ENCODE data around the gene RIC8A.

Gene RIC8A

GRCh38 chr11:203945-204586 lies 3.4 kb upstream of the RIC8A start:
- no peak for DNase-seq (ENCODE audit: low read depth in 2 of 2, low spot score in 1 of 2)

DNA sequence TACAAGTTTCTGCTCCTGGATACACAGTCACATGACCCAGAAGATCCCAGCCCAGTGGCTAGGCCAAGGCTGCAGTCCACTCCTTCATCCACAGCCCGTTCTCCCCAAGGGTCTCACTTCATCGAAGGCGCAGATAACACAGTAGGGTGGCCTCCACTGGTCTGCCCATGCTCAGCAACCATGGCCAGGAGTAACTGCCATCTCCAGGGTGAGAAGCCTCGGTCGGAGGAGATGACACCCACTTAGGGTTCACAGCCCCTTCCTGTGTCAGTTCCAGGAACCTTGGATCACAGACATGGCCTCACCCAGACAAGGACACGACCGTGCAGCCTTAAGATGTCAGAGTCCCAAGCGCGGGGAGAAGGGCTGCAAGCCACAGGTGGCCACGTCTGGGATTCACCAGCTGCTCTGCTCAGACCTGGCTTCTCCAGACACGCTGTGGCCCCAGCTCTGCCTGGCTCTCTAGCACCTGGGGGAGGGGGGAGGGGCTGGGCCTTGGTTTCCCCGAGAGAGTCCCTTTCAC lies 2.9 kb upstream of the RIC8A start:
- DNase-seq (ENCODE audit: low read depth in 2 of 2, low spot score in 1 of 2), result no peak

- DNase-seq (ENCODE audit: low read depth in 2 of 2, low spot score in 1 of 2), result no peak
Measured at GRCh38 chr11:205221-206001, 2.1 kb upstream of the RIC8A start.

- no peak for DNase-seq (ENCODE audit: low read depth in 2 of 2, low spot score in 1 of 2)
Measured at GRCh38 chr11:206002-206384, 1.5 kb upstream of the RIC8A start.

DNA sequence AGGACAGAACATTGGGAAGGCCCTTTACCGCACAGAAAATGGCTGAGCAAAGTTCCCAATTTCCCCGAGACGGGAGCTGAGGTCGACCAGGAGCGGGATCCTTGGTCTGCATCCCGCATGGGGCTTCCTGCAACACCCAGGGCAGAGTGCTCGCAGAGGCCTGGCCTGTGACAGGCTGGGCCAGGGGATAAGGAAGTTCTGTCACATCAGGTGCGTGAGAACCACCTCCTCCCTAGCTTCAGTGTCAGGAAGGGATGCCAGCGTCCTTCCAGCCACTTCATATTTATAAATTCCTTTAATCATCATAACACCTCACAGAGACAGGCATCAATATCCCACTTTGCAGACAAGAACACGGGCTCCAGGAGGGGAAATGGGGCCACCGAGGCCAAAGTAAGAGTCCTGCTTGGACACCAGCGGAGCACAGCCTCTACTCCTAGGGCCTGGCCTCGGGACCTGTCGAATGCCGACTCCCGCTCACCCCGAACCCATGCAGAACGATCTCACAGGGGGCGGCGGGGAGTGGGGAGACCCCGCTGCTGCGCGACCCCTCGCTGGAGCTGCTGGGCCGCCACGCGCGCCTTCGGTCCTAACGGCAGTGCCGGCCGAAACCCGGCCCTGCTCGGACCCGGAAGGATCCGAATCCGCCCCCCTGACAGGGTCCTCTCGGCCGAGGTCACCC lies 841 bp upstream of the RIC8A start:
- DNase-seq (ENCODE audit: low read depth in 2 of 2, low spot score in 1 of 2), result no peak

DNA sequence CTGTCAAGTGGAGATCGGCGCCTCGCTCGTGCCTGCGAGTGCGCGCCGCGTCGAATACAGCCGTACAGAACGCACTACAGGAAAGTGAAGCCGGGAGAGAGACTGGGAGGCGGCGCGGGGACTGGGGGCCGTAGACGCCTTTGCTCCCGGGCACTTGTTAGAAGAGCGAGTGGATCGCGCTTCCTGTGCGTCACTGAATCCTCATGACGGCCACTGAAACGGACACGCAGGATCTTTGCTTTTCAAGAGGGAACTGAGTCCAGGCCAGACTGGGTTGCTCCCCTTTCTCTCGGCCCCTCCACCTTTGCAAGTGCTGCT lies 314 bp downstream of the RIC8A start:
- DNase-seq (ENCODE audit: low read depth in 2 of 2, low spot score in 1 of 2), result no peak

DNA sequence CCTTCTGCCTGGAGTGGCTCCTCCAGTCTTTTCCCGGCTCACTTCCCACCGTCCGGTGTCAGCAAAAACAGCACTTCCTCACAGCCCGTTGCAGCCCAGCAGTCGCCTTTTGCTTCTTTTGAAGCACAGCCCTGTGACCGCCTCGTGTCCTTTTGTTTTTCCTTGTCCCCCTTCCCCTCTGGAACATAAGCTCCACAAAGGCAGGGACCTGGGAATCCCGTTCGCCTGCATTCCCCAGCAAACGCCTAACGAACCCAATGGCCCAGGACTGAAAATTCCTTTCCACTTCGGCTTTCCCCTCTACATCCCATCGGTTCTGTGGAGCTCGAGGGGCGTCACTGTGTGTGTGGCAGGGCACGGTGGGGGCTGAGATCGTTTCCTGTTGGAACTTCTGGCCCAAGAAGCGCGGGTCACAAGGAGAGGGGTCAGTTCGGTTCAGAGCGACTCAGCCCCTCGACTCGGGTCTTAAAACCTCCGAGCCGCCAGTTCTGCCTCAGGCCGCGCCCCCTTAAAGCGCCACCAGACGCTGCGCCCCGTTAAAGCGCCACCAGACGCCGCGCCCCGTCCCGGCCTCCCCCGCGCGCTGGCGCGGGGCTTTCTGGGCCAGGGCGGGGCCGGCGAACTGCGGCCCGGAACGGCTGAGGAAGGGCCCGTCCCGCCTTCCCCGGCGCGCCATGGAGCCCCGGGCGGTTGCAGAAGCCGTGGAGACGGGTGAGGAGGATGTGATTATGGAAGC lies 841 bp downstream of the RIC8A start:
- peak; percentile 45 to 66 for DNase-seq (ENCODE audit: low read depth in 2 of 2, low spot score in 1 of 2)

GRCh38 chr11:208917-209260 lies 1.4 kb downstream of the RIC8A start:
- DNase-seq (ENCODE audit: low read depth in 2 of 2, low spot score in 1 of 2), result peak in 1 of 2 donors; percentile 26

GRCh38 chr11:209275-210121 lies 2.0 kb downstream of the RIC8A start:
- DNase-seq (ENCODE audit: low read depth in 2 of 2, low spot score in 1 of 2), result no peak

DNA sequence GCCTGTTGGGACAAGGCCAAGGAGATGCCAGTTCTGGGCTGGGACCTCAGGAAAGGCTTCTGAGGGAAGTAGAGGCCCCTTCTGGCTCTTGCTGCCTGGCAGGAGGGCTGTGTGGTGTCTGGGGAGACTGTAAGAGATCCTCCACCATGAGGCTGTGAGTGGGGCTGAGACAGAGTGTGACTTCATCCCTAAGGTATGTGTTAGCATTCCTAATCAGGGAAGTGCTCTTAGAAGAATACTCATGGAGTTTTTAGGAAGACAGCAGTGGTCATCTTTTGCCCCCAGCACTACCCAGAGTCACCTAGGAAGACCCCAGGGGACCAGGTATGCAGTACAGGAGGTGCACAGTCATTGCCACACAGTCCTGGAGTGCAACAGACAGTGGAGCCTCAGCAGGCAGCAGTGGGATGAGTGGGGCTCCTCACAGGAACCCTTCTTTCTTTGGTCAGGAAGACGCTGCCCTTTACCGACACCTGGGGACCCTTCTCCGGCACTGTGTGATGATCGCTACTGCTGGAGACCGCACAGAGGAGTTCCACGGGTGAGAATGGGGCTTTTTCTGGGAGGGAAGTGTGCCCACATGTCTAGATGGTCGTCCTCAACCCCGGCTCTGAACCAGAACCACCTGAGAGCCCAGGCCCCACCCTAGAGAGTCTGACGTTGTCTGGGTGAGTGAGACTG lies 2.8 kb downstream of the RIC8A start:
- no peak for DNase-seq (ENCODE audit: low read depth in 2 of 2, low spot score in 1 of 2)

DNA sequence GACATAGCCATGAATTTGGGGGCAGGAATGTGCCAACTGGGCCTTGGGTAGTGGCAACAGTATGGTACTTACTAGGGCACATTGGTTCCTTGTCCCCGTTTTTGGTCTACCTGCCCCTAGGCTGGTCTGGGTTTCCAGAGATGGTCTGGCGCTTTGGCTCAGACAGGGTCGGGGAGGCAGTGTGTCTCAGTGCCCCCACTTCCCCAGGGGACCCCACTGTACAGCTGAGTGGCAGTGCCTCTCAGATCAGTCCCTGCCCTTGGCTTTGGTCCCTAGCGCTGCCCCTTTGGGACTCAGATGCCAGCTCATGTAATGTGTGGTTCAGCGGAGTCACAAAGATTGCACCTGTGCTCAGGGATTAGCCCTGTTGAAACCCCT lies 3.3 kb downstream of the RIC8A start:
- no peak for DNase-seq (ENCODE audit: low read depth in 2 of 2, low spot score in 1 of 2)

- no peak for DNase-seq (ENCODE audit: low read depth in 2 of 2, low spot score in 1 of 2)
Measured at GRCh38 chr11:211295-211694, 3.8 kb downstream of the RIC8A start.

- no peak for DNase-seq (ENCODE audit: low read depth in 2 of 2, low spot score in 1 of 2)
Measured at GRCh38 chr11:211741-212140, 4.2 kb downstream of the RIC8A start.

DNA sequence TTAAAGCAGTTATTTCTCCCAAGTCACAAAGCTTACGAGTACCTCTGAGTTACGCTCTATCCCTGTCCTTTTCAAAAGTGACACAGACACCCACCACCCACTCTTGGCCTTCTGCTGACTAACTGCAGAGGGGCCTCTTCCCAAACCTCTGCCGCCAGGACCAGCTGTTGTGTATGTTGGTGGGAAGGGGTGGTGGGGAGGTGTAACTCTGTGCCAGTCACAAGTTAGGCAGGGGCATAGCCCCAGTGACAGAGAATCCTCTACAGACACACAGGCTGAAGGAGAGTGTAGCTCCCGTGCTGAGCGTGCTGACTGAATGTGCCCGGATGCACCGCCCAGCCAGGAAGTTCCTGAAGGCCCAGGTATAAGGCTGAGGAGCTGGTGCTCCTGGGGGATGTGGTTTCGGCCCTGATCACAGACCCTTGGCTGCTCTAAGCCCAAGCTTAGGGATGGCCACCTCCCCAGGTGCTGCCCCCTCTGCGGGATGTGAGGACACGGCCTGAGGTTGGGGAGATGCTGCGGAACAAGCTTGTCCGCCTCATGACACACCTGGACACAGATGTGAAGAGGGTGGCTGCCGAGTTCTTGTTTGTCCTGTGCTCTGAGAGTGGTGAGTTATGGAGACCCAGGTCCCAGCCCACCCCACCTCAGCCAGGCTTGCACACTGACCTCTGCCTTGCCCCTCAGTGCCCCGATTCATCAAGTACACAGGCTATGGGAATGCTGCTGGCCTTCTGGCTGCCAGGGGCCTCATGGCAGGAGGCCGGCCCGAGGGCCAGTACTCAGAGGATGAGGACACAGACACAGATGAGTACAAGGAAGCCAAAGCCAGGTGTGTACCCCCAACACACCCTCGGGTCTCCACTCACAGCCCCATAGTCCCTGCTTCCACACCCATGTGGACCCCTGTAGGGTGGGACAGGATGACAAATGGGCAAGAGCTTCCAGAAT lies 4.9 kb downstream of the RIC8A start:
- no peak for DNase-seq (ENCODE audit: low read depth in 2 of 2, low spot score in 1 of 2)

GRCh38 chr11:213111-213510 lies 5.6 kb downstream of the RIC8A start:
- no peak for DNase-seq (ENCODE audit: low read depth in 2 of 2, low spot score in 1 of 2)

DNA sequence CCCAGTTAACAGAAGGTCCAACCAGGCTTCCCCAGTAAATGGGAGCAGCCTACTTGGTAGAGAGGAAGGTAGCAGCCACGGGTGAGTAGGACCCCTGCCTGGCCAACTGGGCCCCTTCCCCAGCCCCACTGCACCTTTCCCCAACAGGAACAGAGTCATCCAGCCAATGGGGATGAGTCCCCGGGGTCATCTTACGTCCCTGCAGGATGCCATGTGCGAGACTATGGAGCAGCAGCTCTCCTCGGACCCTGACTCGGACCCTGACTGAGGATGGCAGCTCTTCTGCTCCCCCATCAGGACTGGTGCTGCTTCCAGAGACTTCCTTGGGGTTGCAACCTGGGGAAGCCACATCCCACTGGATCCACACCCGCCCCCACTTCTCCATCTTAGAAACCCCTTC lies 6.6 kb downstream of the RIC8A start:
- DNase-seq (ENCODE audit: low read depth in 2 of 2, low spot score in 1 of 2), result no peak

GRCh38 chr11:215581-216037 lies 8.1 kb downstream of the RIC8A start:
- DNase-seq (ENCODE audit: low read depth in 2 of 2, low spot score in 1 of 2), result no peak

DNA sequence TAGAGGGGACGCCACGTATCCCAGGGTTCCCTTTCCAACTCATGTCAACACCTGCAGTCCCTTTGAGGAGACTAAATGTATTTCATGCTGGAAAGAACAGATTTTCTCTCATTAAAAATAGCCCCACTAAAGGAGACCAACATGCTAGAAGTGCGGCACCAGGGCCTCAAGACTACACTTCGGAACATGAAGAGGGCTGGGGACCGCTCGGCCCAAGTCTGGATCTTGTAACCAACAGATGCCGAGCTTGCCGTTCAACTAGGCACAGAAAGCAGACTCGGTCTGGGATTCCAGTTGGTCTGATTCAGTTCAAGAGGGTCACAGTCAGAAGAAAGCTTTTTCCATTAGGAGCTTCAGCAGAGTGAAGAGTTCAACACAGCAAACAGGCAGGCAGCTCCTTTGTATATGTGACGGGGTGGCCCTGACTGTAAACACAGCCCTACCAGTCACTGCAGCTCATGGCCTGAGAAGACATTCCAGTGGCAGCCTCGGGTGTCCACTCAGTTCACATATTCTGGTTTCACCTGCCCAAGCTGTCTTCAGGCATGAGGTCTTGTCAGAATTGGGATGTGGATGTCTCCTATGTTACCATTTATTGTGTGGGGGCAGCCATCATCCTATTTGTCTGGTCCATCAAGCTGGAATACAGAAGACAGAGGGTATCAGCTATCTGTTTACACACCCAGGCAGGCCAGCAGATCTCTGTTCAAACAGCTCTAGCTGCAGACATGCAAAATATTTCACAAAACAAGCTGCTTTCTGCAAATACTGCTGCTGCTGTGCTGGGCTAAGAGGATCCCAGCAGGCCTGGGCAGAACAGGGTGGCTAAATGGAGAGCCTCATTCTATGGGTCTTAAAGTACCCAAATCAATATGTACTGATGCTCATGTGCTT lies 8.8 kb downstream of the RIC8A start:
- DNase-seq (ENCODE audit: low read depth in 2 of 2, low spot score in 1 of 2), result no peak

All from stimulated activated CD8-positive, alpha-beta memory T cell treated with anti-CD3 and anti-CD28 coated beads, Interleukin-4, amount 100 ng/mL, for 4 hours (primary cell).